Measurements from ENCODE around the gene OR51B4. TPM values are rescaled to one million over a fixed set of nuclear protein-coding genes. Genes with fewer than 3 reads are reported as not detected.

The OR51B4 gene
- total and polyA plus RNA-seq, 2 donors (not counting 1 experiment from before 2014, with no cell fraction given): 0.17 TPM; not detected in 1

DNA sequence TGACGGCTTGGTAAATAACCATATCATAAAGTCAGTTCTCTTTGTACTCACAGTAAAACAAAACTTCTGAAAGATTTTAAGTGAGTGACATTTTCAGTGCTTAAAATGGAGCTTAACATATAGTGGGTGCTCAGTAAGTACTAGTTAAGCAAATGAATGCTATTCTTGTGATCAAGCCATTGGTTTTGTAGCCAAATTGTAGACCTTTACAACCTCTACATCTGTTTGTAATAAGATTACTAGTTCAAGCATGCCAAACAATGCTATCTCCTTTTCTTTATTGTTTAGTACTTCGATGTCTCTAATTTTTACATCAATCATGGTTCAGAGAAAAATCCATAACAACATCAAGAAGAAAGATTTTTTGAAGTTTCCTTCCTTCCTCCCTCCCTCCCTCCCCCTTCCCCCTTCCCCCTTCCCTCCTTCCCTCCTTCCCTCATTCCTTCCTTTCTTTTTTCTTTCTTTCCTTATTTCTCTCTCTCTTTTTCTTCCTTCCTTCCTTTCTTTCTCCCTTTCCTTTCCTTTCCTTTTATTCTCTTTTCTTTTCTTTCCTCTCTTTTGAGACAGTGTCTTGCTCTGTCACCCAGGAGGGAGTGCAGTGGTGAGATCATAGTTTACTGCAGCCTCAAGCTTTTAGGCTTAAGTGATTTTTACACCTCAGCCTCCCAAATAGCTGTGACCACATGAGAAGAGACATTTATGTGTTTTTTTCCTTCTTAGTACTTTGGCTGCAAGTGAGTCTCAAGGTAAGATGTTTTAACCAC is 5.7 kb upstream of the OR51B4 start:
- no peaks in the 10 kb centered on the region for H3K9me3 ChIP-seq (ENCODE audit: control insufficient read depth, insufficient read depth, low read depth, low read length)
- H3K9ac ChIP-seq (ENCODE audit: insufficient read depth, low read length): no peak overlapping the region
- H3K79me2 ChIP-seq (ENCODE audit: control insufficient read depth, insufficient read depth, low read length): no peaks in the 10 kb centered on the region
- no peaks in the 10 kb centered on the region for H3K36me3 ChIP-seq (ENCODE audit: control insufficient read depth, insufficient read depth, low read length)
- no peaks in the 10 kb centered on the region for H3K4me1 ChIP-seq (ENCODE audit: control insufficient read depth, extremely low read depth, insufficient read depth, low read length)
- no peak overlapping the region for H2AFZ ChIP-seq (ENCODE audit: low read length)
- DNase-seq (ENCODE audit: low read depth in 2 of 2): no peak
- TF ChIP-seq, protein P1, sequence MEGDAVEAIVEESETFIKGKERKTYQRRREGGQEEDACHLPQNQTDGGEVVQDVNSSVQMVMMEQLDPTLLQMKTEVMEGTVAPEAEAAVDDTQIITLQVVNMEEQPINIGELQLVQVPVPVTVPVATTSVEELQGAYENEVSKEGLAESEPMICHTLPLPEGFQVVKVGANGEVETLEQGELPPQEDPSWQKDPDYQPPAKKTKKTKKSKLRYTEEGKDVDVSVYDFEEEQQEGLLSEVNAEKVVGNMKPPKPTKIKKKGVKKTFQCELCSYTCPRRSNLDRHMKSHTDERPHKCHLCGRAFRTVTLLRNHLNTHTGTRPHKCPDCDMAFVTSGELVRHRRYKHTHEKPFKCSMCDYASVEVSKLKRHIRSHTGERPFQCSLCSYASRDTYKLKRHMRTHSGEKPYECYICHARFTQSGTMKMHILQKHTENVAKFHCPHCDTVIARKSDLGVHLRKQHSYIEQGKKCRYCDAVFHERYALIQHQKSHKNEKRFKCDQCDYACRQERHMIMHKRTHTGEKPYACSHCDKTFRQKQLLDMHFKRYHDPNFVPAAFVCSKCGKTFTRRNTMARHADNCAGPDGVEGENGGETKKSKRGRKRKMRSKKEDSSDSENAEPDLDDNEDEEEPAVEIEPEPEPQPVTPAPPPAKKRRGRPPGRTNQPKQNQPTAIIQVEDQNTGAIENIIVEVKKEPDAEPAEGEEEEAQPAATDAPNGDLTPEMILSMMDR (conservative IDR thresholded peaks at IDR 0.05 in 1 of 2, IDR thresholded peaks at IDR 0.05 in 1 of 2; ENCODE audit: low read depth in 1 of 2, low read length in 2 of 2): no peak
- no peak for TF ChIP-seq EZH2 (IDR thresholded peaks at IDR 0.05; ENCODE audit: low read length, missing control alignments)
- no peak overlapping the region for H3K4me2 ChIP-seq (ENCODE audit: extremely low read depth, insufficient read depth, low read length)
- no peaks in the 10 kb centered on the region for H3K27me3 ChIP-seq (ENCODE audit: control insufficient read depth, insufficient read depth, low read length)
- no peak overlapping the region for H3K4me3 ChIP-seq (replicated peaks in 1 of 4; ENCODE audit: control extremely low read depth in 1 of 4, insufficient read depth in 1 of 4, low read depth in 3 of 4, low read length in 4 of 4)
- no peak overlapping the region for H3K27ac ChIP-seq (ENCODE audit: insufficient read depth, low read length)
- H4K20me1 ChIP-seq (ENCODE audit: control insufficient read depth, extremely low read depth, insufficient read depth, low read length): no peaks in the 10 kb centered on the region

DNA sequence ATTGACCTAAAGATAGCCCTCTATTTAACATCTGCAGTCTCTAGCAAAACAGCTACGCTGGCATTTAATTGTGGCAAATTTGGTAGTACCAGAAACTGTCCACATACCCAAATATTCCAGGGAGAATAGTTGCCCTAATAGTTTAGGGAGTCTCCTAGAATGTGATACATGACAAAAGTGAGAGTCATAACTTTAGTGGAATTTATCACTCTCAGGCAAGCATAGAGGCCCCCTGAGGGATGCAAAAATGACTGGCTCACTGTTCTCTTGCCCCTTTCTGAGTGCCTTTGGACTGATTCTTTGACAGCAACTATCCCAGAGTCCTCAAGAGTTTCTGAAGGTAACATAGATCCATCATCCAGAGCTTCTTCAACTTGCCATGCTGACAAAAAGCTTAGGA is 2.3 kb upstream of the OR51B4 start:
- Histone ChIP-seq H3K4me3 (replicated peaks in 1 of 4; ENCODE audit: control extremely low read depth in 1 of 4, insufficient read depth in 1 of 4, low read depth in 3 of 4, low read length in 4 of 4) (no peak overlapping the region), H3K4me2 (ENCODE audit: extremely low read depth, insufficient read depth, low read length) (no peak overlapping the region), H3K9ac (ENCODE audit: insufficient read depth, low read length) (no peak overlapping the region), H3K4me1 (ENCODE audit: control insufficient read depth, extremely low read depth, insufficient read depth, low read length) (no peaks in the 10 kb centered on the region), H4K20me1 (ENCODE audit: control insufficient read depth, extremely low read depth, insufficient read depth, low read length) (no peaks in the 10 kb centered on the region), H2AFZ (ENCODE audit: low read length) (no peak overlapping the region), H3K36me3 (ENCODE audit: control insufficient read depth, insufficient read depth, low read length) (no peaks in the 10 kb centered on the region), H3K79me2 (ENCODE audit: control insufficient read depth, insufficient read depth, low read length) (no peaks in the 10 kb centered on the region), H3K27me3 (ENCODE audit: control insufficient read depth, insufficient read depth, low read length) (no peaks in the 10 kb centered on the region), H3K27ac (ENCODE audit: insufficient read depth, low read length) (no peak overlapping the region), H3K9me3 (ENCODE audit: control insufficient read depth, insufficient read depth, low read depth, low read length) (no peaks in the 10 kb centered on the region)
- TF ChIP-seq, protein P1 (conservative IDR thresholded peaks at IDR 0.05 in 1 of 2, IDR thresholded peaks at IDR 0.05 in 1 of 2; ENCODE audit: low read depth in 1 of 2, low read length in 2 of 2): no peak
- TF ChIP-seq EZH2 (IDR thresholded peaks at IDR 0.05; ENCODE audit: low read length, missing control alignments): no peak
- no peak for DNase-seq (ENCODE audit: low read depth in 2 of 2)

DNA sequence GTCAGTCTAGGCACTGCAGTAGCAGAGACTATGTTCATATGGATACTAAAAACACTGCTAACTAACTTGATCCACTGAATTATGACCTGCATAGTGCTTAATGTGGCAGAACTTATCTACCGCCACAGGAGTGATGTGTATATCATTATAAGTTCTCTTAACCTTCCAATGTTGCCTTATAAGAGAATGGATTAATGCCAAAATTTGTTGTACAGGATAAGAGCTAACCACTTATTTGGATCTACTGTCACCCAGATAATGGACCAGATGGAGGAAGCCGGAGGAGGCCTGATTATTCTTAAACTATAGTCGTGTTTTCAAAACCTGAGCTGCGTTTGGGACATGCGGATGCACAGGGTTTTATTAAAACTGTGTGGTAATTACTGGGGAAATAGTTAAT is 1.9 kb upstream of the OR51B4 start:
- TF ChIP-seq, protein P1 (conservative IDR thresholded peaks at IDR 0.05 in 1 of 2, IDR thresholded peaks at IDR 0.05 in 1 of 2; ENCODE audit: low read depth in 1 of 2, low read length in 2 of 2): no peak
- no peak for TF ChIP-seq EZH2 (IDR thresholded peaks at IDR 0.05; ENCODE audit: low read length, missing control alignments)
- H3K36me3 ChIP-seq (ENCODE audit: control insufficient read depth, insufficient read depth, low read length): no peaks in the 10 kb centered on the region
- H3K4me2 ChIP-seq (ENCODE audit: extremely low read depth, insufficient read depth, low read length): no peak overlapping the region
- H3K9me3 ChIP-seq (ENCODE audit: control insufficient read depth, insufficient read depth, low read depth, low read length): no peaks in the 10 kb centered on the region
- H3K4me1 ChIP-seq (ENCODE audit: control insufficient read depth, extremely low read depth, insufficient read depth, low read length): no peaks in the 10 kb centered on the region
- H4K20me1 ChIP-seq (ENCODE audit: control insufficient read depth, extremely low read depth, insufficient read depth, low read length): no peaks in the 10 kb centered on the region
- H3K79me2 ChIP-seq (ENCODE audit: control insufficient read depth, insufficient read depth, low read length): no peaks in the 10 kb centered on the region
- no peak for DNase-seq (ENCODE audit: low read depth in 2 of 2)
- H3K9ac ChIP-seq (ENCODE audit: insufficient read depth, low read length): no peak overlapping the region
- H3K4me3 ChIP-seq (replicated peaks in 1 of 4; ENCODE audit: control extremely low read depth in 1 of 4, insufficient read depth in 1 of 4, low read depth in 3 of 4, low read length in 4 of 4): no peak overlapping the region
- no peak overlapping the region for H2AFZ ChIP-seq (ENCODE audit: low read length)
- no peaks in the 10 kb centered on the region for H3K27me3 ChIP-seq (ENCODE audit: control insufficient read depth, insufficient read depth, low read length)
- H3K27ac ChIP-seq (ENCODE audit: insufficient read depth, low read length): no peak overlapping the region

Measured in fibroblast of lung (primary cell).